ENCODE data around the gene RGS16.

Gene RGS16

DNA sequence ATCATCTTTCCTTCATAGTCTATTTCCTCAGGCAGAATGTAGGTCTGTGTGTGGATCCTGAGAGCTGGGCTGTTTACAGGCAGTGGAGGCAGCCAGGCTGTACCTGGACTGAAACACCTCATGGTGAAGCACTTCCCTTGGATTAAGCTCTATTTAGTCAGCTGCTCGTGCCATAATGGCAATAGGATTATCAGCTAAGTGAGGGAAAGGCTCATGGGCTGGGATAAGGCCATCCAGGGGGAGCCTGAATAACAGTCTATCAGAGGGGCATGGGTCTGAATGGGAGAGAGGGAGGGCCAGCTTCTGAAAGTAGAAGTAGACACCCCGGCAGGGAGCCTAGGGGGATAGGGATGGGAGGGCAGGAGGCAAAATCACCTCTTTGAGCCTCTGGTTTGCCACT, 23.5 kb downstream of the RGS16 start:
- DNase-seq (ENCODE audit: low spot score), result no peak

DNA sequence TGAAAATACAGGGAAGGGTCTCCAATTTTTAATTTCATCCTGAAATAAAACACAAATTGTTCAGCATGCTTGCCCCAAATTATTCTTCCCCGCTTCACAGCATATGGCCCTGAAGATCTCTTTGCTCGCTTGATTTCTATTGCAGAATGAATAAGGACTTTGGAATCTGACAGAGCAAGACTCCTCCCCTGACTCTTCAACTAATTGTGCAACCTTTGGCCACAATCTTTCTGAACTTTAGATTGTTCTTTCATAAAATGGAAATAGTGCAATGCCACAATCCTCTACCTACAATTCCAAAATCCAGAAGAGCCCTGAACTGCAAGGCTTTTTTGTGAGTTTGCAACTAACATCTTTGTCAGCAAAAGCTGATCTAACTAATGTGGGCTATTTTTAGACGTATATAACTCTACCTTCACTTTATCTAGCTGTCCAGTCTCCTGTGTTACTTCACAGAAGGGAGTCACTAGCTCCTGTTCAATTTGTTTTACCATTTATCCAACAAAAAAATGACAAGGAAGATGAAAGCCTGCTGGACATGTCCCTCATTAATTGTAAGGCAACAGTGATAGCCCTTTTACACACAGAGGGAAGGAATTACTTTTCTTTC, 28.5 kb downstream of the RGS16 start:
- DNase-seq (ENCODE audit: low spot score), result no peak

DNA sequence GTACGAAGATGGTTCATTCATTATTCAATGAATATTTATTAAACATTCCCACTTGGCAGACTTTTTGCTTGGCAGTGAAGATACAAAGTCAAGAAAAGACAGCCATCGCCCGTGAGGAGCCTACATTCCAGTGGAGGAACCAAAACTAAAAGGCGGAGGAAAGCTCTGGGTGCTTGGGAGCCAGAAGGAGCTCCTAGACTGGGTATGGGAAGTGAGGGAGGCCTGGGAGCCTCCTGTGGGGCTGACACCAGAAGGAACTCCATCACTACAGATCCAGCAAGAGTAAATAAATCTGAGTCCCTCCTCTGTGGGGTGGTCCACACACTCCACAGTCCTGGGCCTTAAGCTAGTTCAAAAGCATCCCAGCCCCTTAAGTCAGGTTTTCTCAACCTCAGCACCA, 30.0 kb downstream of the RGS16 start:
- no peak for DNase-seq (ENCODE audit: low spot score)

DNA sequence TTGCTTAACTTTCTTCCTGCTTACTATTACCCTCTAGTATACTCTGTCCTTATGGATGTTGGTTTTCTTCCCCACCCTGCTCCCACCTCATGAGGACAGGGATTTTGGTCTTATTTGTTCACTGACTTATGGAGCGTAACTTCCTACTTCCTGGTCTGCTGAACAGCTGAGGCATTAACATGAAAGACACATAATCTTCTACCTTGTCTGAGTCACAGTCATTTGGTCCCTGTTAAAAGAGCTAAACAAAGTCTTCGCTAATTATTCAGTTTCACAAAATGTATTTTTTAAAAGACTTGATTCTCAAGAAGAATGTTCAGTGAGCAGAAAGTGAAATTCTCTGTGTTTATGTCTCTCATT, 33.6 kb downstream of the RGS16 start:
- DNase-seq (ENCODE audit: low spot score), result no peak

DNA sequence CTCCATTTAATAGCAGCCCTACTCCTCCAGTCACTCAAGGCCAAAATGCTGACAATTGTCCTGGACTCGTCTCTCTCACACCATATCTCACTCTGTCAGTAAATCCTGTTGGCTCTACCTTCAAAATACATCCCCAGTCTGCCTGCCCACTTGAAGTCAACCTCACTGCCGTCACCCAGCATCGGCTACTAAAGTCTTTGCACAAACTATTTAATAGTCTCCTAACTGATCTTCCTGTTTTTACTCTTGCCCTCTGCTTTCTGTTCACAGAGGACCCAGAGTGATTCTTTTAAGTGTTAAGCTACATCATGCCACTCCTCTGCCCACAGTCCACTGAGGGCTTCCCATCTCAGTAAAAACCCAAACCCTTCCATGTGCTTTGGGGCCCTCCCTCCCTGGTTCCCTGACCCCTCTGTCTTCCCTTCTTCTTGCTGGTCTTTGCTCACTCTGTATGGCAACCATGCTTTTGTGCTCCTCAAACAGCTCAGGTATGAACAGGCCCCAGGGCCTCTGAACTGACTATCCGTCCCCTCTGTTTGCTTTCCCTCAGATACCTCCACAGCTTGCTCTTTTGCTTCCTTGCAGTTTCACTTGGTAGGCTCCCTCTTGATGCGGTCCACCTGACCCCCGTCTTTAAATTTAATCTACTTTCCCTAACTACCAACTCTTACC, 34.1 kb downstream of the RGS16 start:
- DNase-seq (ENCODE audit: low spot score), result no peak

DNA sequence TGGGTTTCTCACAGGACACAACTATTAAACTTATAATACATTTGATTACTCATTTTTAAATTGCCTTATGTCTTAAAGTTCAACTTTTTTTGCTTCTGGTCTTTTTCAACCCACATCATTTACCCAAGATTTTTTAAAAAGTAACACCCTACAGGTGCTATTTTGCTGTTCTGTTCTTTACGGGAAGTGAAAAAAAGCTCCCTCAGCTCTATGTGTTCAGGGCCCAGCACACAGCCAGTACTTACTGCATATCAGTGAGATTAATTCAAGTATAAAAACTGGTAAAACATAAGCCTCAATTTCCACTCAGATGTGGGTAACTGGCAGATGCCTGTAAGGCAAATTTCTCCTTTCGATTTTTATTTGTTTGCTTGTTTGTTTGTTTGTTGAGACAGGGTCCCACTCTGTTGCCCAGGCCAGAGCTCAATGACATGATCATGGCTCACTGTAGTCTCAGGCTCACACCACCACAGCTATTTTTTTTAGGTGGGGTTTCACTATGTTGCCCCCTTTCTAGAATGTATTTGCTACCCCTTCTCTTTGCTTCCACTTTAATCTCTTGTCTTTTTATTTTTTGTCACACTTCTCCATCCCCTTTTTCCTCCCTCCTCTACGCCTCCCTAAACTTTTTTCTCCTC, 35.4 kb downstream of the RGS16 start:
- no peak for DNase-seq (ENCODE audit: low spot score)

DNA sequence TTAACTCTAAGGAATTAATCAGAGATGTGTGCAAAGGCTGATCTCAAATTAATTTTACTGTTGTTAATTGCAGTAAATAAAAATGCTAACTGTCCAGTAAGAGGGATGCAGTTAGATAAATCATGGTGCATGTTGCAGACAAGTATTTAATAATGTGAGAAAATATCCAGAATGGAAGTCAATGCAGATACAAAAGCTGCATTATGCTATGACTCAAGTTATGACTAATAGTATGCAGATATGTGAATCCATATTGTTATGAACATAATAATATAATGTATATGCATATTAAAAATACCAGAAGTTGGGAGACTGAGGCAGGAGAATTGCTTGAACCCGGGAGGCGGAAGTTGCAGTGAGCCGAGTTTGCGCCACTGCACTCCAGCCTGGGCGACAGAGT, 36.6 kb downstream of the RGS16 start:
- no peak for DNase-seq (ENCODE audit: low spot score)

DNA sequence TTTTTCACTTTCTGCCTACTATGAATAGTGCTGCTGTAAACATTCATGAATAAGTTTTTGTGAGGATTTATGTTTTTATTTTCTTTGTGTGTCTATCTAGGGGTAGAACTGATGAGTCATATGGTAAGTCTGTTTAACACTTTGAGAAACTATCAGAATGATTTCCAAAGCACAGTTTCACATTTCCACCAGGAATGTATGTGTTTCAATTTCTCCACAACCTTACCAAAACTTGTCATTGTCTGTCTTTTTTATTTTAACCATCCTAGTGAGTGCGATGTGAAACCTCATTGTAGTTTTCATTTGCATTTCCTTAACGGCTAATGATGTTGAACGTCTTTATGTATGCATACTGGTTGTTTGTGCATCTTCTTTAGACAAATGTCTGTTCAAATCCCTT, 38.7 kb downstream of the RGS16 start:
- no peak for DNase-seq (ENCODE audit: low spot score)

DNA sequence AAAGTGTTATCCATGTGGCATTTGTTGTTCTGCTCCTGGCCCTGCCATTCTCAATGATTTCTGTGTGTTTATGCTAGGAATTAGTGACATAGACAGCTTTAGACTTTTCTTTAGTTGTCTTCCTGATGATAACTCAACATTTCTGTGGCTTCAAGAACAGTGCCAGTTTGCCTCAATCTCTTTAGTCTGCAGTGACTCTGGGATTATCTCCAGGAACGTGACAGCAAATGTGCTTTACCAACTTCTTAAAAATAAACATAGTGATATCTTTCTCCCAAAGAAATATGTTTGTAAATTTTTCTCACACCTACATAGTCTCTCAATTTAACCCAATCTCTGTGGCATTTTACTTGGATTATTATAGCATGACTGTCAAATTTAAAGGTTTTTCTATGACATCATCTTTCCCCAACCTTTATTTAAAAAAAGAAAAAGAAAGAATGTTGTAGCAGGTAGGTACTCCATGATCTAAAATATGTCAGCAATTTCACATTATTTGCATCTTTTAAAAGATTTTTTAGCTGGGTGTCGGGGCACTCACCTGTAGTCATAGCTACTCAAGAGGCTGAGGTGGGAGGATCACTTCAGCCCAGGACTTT, 39.7 kb downstream of the RGS16 start:
- DNase-seq (ENCODE audit: low spot score), result no peak

DNA sequence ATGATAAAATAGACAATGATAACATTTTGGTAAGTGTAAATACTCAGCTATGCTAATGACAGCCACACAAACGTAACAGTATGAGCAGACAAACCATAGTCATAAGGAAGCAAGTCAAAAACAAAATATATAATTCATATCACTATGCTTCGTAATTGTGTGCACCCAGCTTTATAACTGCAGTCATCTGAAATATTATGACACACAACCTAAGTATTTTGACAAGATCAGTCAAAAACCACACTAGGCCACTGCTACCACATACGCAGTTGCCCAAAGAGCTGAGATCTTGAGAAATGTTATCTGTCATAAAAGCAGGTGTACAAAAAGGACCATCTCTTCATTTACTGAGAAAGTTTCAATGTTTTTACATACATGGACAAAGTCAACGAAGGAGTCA, 41.1 kb downstream of the RGS16 start:
- DNase-seq (ENCODE audit: low spot score), result no peak

DNA sequence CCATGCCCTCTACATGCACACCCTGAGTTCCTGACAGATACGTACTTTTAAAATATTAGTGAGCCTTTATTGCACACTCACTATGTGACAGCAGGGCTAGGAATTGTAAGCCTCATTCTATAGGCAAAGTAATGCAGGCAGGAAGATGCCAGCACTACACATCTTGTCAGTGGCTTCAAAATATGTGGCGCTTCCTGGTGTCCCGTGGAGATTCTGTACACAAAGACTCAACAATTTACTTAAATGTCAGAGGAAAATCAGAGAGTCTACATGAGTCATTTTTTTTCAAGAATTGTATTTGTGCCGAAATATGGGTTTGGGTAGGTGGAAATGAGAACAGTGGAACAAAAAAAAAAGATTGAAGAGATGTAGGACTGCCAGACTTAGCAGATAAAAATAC, 42.7 kb downstream of the RGS16 start:
- no peak for DNase-seq (ENCODE audit: low spot score)

DNA sequence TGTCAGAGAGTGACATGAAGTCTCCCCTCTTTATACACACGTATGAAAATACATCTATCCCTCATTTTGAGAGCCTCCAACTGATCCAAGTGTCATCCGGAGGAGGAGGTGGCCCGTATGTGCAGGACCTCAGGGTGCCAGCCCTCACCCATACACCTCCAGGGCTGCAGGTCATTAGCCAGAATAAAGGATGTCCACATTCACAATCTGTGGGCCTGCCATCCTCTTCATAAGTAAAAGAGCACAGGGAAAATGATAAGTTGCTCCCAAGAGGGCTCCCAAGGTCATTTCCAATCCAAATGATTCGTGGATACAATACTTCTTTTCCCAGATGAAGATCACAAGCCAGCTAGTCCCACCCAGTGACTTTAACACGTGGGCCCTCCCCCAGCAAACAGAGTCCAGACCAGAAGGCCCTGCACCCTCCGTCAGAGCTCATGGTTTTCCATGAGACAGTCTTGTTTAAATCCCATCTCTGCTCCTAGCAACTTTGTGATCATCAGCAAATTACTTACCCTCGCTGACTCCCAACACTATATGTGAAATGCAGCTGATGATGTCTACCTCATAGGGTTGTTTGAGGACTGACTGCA, 43.7 kb downstream of the RGS16 start:
- DNase-seq (ENCODE audit: low spot score), result no peak

DNA sequence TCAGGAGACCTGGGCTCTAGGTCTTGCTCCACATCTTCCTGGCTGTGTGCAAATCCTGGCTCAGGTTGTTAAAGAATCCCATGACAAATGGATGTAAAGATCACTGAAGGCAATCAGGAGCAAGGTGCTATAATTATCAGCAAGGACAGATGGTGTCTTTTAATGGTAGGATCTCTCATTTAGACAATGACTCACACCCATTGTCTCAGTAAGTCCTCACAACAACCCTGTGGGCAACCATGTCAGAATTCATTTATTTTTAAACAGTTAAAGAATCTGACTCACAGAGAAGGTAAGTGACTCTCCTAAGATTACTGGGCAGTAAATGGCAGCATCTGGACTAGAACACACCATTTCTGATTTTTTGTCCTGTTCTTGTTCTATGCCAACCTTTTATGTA, 47.9 kb downstream of the RGS16 start:
- DNase-seq (ENCODE audit: low spot score), result no peak

DNA sequence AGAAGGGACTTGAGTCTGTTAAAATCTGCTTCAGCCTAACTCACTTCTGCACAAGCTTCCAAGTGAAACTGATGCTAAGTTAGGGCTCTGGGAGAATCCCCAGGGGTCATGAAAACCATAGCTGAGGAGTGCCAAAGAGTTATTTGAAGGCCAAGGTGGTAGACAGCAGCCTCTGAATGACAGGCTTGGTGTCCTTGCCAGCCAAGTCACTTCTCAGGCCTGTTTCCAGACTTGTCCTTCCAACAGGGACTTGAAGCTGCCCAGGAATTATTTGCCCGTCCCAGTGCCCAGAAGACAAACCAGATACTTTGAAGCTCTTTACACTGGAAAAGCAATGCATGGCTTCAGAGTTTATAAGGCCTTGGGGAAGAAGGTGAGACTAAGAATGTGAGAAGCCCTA, 48.7 kb downstream of the RGS16 start:
- no peak for DNase-seq (ENCODE audit: low spot score)

DNA sequence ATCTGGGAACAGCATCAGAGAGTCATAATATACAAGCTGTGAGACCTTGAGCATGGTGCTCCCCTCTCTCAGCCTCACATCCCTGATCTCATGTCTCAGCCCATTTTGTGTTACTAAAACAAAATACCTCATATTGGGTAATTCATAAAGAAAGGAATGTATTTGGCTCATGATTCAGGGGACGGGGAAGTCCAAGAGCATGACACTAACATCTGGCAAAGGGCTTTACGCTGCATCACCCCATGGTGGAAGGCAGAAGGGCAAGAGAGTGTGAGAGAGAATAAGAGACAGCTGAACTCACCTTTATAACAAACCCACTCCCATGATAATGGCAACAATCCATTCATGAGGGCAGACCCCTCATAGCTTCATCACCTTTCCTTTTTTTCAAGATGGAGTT, 51.7 kb downstream of the RGS16 start:
- no peak for DNase-seq (ENCODE audit: low spot score)

DNA sequence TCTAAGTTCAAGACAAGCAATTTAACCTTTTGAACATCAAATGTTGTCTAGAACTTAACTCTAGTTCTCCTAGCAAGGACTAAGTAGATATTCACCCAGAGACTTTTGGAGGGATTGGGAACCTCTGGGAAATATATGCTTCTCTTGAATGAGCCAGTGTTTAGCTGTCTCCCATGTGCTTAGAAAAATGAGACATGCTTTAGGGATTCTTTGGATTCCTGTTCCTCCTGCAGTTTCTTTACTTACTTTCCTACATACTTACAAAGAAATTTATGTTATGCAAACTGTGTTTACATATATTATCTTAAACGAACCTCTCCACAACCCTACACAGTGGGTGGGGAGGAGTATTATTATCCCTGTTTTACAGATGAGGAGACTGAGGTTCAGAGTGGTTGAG, 54.4 kb downstream of the RGS16 start:
- no peak for DNase-seq (ENCODE audit: low spot score)

DNA sequence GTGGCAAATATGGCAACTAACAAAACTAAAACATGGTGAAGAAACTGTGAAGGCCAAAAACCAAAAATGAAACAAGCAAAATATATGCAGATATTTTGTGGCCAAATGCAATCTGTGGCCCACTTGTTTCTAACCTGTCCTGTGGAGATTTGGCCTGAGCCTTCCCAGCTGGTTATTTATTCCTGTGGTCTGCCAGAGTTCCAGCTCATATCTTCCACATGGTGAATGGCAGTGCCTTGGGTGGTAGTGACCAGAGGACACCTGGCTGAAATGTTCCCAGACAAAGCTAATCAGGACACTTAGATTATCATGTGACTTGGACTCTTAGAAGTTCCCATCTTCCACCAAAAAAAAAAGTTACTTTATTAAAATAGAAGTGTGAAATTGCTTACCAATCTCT, 54.8 kb downstream of the RGS16 start:
- DNase-seq (ENCODE audit: low spot score), result no peak

Measured in CD4-positive, alpha-beta T cell treated with Interleukin-2 at 100 ng/mL for 4 hours (primary cell).